Measurements from ENCODE around the gene AP4E1. TPM values are rescaled to one million over a fixed set of nuclear protein-coding genes. Genes with fewer than 3 reads are reported as not detected.

AP4E1 gene
- total RNA-seq, result 14.1 and 19.1 TPM in 2 replicates

GRCh38 chr15:50908209-50909009 is at the start of gene AP4E1:
Gene AP4E1 (plus strand): TSS chr15:50908683. CDS start chr15:50908779, 96 bp downstream.

Other genes starting within 250 kb of the AP4E1 start
- gene TRPM7, start 221.9 kb upstream of the AP4E1 start, total RNA-seq, result 74.9 and 90.7 TPM in 2 replicates
- gene SPPL2A, start 143.0 kb upstream of the AP4E1 start, total RNA-seq, result 130 and 162 TPM in 2 replicates
- 0.81 and 2.7 TPM in 2 replicates for gene TNFAIP8L3, start 186.2 kb downstream of the AP4E1 start, total RNA-seq

Data from hair follicle dermal papilla cell (primary cell).